A204.1 (cell line): ENCODE results near the gene VSTM2B.
"Not testable (repeated sequence)": the region's sequence is repeated elsewhere in the genome, so short reads cannot be mapped to it uniquely, and the experiment has no call there.

ENCODE experiments used
- FAIRE-seq: peaks from 2 replicates; lab custom pipeline; 2012; peaks lifted over from hg19 to GRCh38; lab: Jason Lieb, UNC

VSTM2B gene

GRCh38 chr19:29525901-29526729, at the start of gene VSTM2B:
Gene VSTM2B (plus strand): TSS chr19:29525994. CDS start chr19:29526584, 590 bp downstream.
- no peak for FAIRE-seq

GRCh38 chr19:29476528-29476927, 49.3 kb upstream of the VSTM2B start:
- FAIRE-seq, result no peak

- no peak for FAIRE-seq
These were observed 47.8 kb upstream of the VSTM2B start for GRCh38 chr19:29477831-29478577.

DNA sequence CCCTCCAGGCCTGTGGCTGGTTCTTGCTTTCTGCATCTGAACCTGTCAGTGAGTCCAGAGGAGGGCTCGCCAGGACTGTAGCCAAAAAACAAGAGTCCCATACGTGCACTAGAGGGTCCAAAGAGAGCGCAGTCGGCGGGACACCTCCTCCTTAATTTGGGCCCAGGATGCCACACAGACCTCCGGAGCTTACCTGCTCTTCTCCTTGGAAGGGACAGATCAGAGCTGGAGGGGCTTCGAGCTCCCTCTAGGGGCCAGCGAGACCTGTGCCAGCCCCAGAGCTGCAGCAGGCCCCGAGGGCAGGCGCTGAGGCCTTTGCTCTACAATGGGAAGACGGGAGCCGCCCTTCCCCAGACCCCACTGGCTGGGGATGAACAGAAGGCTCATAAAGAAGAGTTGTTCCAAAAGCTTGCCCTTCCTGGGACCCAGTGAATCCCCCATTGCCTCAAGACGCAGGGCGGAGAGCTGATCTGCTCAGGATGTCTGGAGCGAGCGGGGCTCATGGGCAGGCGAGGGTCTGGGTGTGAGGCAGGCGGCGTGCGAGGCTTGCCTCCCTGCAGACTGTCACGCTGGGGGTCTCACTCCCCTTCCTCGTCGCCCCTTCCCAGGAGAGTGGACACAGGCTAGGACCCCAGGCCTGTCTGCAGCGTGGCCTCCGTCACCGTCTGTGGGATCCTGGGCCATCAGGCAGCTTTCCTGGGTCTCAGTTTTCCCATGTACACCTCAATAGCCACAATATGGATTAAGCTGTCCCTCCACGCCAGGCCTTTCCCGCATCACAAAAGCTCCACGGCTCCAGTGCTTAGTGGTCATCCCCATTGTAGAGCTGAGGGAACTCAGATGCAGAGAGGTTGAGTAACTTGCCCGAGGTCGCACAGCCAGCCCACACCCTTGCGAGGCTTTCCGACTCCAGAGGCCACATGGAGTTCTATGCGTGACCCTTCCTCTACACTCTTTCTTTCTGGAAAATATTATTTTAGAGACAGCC, 46.9 kb upstream of the VSTM2B start:
- no peak for FAIRE-seq

- no peak for FAIRE-seq
These were observed 45.9 kb upstream of the VSTM2B start for GRCh38 chr19:29479941-29480340.

DNA sequence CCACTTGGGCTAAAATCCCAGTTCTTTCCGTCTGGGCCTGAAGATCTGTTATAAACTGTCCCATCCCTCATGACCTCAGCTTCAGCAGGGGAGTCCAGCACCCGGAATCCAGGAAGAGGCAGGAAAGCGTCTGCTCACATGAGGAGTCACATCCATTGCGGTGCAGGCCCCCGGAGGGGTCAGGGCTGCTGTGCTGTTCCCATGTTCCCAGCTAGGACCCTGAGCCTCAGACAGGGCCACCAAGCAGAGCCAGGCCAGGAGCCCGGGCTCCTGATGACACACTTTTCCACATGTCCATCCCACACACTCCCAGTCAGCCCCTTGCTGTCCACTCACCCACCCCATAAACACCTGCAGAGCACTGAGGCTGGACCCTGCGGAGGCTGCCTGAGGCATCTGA, 45.3 kb upstream of the VSTM2B start:
- FAIRE-seq, result no peak

- no peak for FAIRE-seq
These were observed 42.7 kb upstream of the VSTM2B start for GRCh38 chr19:29482855-29483640.

GRCh38 chr19:29483641-29483920, 42.2 kb upstream of the VSTM2B start:
- no peak for FAIRE-seq

GRCh38 chr19:29483944-29484581, 41.7 kb upstream of the VSTM2B start:
- FAIRE-seq, result no peak

DNA sequence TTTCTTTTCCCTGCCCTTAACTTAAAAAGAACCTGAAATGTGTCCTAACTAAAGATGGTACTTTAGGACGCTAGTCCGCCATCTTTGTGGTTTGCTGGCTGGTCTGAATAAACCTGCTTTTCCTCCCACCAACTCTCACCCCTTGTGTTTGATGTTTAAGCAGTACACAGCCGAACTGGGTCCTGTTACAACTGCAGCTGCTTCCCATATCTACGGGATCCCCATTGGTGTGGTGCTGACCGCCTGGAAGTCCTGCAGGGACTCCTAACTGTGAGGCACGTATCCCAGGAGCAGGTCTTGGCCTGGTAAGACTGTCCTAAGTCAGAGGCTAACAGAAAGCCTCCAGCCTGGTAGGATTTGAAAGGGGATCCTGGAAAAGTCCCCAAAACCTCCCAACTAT, 40.9 kb upstream of the VSTM2B start:
- no peak for FAIRE-seq

- no peak for FAIRE-seq
These were observed 40.5 kb upstream of the VSTM2B start for GRCh38 chr19:29485293-29485692.

DNA sequence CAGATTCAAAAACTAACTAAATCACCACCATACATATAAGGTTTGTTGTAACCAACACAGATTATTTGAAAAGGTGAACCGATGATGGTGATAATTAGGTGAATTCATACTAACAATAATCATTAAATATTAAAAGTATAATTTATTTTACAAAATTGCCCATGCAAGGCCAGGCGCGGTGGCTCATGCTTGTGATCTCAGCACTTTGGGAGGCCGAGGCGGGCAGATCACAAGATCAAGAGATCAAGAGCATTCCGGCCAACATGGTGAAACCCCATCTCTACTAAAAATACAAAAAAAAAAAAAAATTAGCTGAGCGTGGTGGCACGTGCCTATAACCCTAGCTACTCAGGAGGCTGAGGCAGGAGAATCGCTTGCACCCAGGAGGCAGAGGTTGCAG, 38.8 kb upstream of the VSTM2B start:
- not testable (repeated sequence) for FAIRE-seq

DNA sequence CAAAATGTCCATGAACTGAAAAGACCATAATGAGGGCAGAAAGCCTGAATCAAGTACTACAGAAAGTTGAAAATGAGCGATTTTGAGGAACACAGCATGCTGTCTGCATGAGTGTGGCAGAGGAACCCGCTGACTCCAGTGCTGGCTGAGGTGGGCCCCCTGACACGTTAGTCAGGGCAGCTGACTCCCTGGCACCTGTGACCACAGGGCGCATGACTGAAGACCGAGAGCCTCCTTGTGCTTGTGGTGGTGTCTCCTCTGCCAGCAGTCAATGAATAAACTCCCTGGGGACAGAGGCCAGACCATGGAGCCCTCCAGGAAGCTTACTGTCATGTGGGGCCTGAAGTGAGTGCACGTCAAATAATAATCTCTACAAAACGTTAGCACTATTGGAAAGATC, 38.4 kb upstream of the VSTM2B start:
- FAIRE-seq, result no peak

GRCh38 chr19:29488316-29488715, 37.5 kb upstream of the VSTM2B start:
- no peak for FAIRE-seq

DNA sequence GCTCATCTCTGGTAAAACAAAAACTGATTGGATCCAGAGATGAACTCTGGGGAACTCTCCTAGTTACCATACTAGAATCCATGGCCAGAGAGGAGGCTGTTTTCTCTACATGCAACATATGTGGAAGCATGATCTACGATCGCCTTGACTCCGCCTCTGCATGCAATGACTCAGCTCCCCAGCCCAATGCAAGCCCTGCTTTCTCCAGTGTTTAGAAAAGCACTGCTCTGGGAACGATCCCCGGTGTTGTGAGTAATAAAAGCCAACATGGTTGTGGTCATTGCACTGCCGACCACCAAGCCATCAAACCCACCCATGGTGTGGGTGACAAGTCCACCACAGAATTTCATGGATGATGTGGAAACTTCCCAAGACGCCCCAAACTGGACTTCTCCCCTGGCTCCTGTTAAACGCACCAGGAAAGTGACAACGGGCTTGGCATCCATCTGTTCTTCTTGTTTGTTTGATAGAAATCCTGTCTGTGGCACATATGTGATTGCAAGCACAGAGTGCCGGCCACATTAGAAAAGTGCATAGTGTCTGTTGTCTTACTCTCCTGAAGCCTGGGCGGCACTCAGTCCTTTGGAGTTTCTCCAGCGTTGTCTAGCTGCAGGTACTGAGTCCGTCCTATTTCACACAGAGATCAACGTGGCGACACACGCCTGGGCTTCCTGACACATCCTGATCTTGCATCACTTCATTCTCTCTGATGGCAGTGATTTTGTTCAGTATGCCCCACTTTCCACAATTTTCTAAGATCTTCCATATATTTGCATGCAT, 36.4 kb upstream of the VSTM2B start:
- FAIRE-seq, result no peak

- FAIRE-seq, result no peak
These were observed 34.3 kb upstream of the VSTM2B start for GRCh38 chr19:29491491-29491890.

DNA sequence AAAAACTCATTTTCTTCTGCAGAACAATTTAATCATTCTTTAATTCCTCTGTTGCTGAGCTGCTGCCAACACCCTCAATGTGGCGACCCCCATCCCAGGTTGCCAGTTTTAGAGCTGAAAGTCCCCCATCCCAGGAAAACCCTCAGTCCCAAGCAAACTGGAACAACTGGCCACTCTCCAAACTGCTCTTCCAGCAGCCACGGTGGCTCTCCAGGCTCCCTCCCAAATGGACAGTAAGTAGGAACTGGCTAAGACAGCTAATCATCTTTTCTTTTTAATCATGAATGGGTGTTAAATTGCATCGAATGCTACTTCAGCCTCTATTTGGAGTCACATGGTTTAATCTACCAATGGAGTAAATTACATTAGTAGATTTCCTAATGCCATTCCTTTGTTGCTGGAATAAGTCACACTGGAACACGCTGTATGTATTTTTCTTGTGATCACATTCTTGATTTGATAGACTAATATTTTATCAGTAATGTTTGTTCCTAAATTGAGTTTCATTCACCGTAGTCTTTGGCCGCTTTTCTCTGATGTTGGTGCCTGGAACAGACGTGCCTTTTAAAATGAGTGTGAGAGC, 33.7 kb upstream of the VSTM2B start:
- no peak for FAIRE-seq

- FAIRE-seq, result no peak
These were observed 33.0 kb upstream of the VSTM2B start for GRCh38 chr19:29492769-29493168.

GRCh38 chr19:29495091-29495490, 30.7 kb upstream of the VSTM2B start:
- no peak for FAIRE-seq

GRCh38 chr19:29495901-29496441, 29.8 kb upstream of the VSTM2B start:
- FAIRE-seq, result no peak
